Stimulated activated memory B cell treated with anti-CD40 and anti-IgM and Interleukin-4, amounts not matched to agents 10 μg/mL and 1 μg/mL and 100 μg/mL, for 72 hours (primary cell): Measurements from ENCODE around the gene LPA.

Experiments used
- ATAC-seq: fragments of 150-1000 bp; cut with Tn5 transposase; 2 replicates; pipeline ENCODE4 v1.10.0; 2021
- H3K27ac Mint-ChIP-seq: one replicate; pipeline ENCODE4 v1.8.0; 2022; ENCODE audit warnings: mild to moderate bottlenecking, mixed read lengths
- H3K27me3 Mint-ChIP-seq: one replicate; pipeline ENCODE4 v1.8.0; 2022; ENCODE audit warnings: mixed read lengths
- H3K36me3 Mint-ChIP-seq: one replicate; pipeline ENCODE4 v1.8.0; 2022; ENCODE audit warnings: mixed read lengths
- H3K4me1 Mint-ChIP-seq: one replicate; pipeline ENCODE4 v1.8.0; 2022; ENCODE audit warnings: mixed read lengths
- H3K4me3 Mint-ChIP-seq: one replicate; pipeline ENCODE4 v1.8.0; 2022; ENCODE audit warnings: mild to moderate bottlenecking, moderate library complexity, mixed read lengths
- H3K9me3 Mint-ChIP-seq: one replicate; pipeline ENCODE4 v1.8.0; 2022; ENCODE audit warnings: mixed read lengths

The LPA gene

GRCh38 chr6:160510199-160510598, 153.9 kb downstream of the LPA start:
- H3K4me1 Mint-ChIP-seq, result no peaks in the 10 kb centered on the region
- no peak for ATAC-seq
- peaks cover 9% of the 10 kb centered on the region for H3K27me3 Mint-ChIP-seq
- no peaks in the 10 kb centered on the region for H3K36me3 Mint-ChIP-seq
- H3K27ac Mint-ChIP-seq, result no peak overlapping the region
- no peak overlapping the region for H3K4me3 Mint-ChIP-seq
- H3K9me3 Mint-ChIP-seq, result no peaks in the 10 kb centered on the region

DNA sequence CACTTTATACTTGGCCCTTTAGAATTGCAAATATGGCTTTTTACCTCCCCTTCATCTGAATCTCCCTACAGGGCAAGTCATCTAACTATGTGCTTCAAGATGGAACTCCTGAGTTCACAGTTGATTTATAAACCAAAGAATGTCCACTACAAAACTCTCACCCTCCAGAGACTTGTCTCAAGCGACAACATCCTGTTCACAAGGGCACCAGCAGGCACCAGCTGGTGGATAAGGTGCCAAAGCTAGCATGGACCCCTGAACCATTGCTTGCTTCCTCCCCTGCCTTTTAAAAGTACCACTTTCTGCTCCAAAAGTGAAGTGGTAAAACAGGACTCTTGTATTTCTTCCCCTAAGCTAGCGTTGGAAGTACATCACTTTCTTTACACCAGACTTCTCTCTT, 154.5 kb downstream of the LPA start:
- ATAC-seq, result no peak
- H3K4me1 Mint-ChIP-seq, result no peaks in the 10 kb centered on the region
- H3K36me3 Mint-ChIP-seq, result peaks cover under 1% of the 10 kb centered on the region
- H3K27ac Mint-ChIP-seq, result no peak overlapping the region
- peaks cover 9% of the 10 kb centered on the region for H3K27me3 Mint-ChIP-seq
- H3K4me3 Mint-ChIP-seq, result no peak overlapping the region
- H3K9me3 Mint-ChIP-seq, result no peaks in the 10 kb centered on the region

GRCh38 chr6:160508599-160508998, 155.5 kb downstream of the LPA start:
- Mint-ChIP-seq H3K4me3 (no peak overlapping the region), H3K4me1 (no peaks in the 10 kb centered on the region), H3K27me3 (peaks cover 9% of the 10 kb centered on the region), H3K27ac (no peak overlapping the region), H3K36me3 (peaks cover 10% of the 10 kb centered on the region), H3K9me3 (peaks cover 7% of the 10 kb centered on the region)
- no peak for ATAC-seq

DNA sequence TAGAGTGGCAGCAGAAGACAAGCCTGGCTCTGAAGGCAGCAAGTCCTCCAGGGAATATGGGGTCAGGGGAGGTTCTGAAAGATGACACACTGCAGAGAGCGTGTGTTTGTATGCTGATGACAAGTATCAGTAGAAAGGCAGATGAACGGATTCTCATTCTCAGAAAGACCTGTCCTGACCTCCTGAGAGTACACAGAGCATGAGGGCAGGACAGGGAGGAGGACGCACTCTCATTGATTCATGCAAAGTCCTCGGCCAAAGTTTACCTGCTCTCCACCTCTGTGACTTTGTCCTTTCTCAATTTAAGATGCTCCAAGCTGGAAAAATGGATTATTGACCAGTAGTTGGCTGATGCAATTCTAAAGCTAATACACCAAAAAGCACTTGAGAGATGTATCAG, 156.7 kb downstream of the LPA start:
- no peaks in the 10 kb centered on the region for H3K4me1 Mint-ChIP-seq
- no peak overlapping the region for H3K4me3 Mint-ChIP-seq
- no peak for ATAC-seq
- H3K36me3 Mint-ChIP-seq, result peaks cover 12% of the 10 kb centered on the region
- H3K27me3 Mint-ChIP-seq, result no peaks in the 10 kb centered on the region
- H3K27ac Mint-ChIP-seq, result no peak overlapping the region
- peaks cover 7% of the 10 kb centered on the region for H3K9me3 Mint-ChIP-seq

DNA sequence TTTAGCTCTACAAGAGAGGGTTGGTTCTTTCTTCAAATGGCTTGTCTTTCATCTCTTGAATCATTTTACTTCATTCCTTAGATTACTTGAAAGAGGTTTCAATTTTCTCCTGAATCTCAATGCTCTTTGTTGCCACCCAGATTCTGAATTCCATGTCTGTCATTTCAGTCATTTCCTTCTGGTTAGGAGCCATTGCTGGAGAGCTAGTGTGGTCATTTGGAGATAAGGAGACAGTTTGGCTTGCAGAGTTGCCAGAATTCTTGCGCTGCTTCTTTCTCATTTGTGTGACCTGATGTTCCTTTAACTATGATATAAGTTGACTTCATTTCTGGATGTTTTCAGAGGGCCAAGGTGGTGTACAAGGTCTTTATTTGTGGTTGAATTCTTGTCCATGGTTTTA, 158.1 kb downstream of the LPA start:
- no peak overlapping the region for H3K27ac Mint-ChIP-seq
- no peak for ATAC-seq

GRCh38 chr6:160500639-160501038, 163.4 kb downstream of the LPA start:
- Mint-ChIP-seq H3K27ac (no peak overlapping the region), H3K9me3 (peaks cover 7% of the 10 kb centered on the region)
- no peak for ATAC-seq

More for the DNA sequence above, 158.1 kb downstream of the LPA start:
- peaks cover 7% of the 10 kb centered on the region for H3K9me3 Mint-ChIP-seq
- H3K4me1 Mint-ChIP-seq, result no peaks in the 10 kb centered on the region
- H3K4me3 Mint-ChIP-seq, result no peak overlapping the region
- no peaks in the 10 kb centered on the region for H3K27me3 Mint-ChIP-seq
- H3K36me3 Mint-ChIP-seq, result peaks cover 12% of the 10 kb centered on the region

GRCh38 chr6:160494576-160494975, 169.5 kb downstream of the LPA start:
- no peaks in the 10 kb centered on the region for H3K36me3 Mint-ChIP-seq
- H3K9me3 Mint-ChIP-seq, result no peaks in the 10 kb centered on the region
- no peak overlapping the region for H3K4me3 Mint-ChIP-seq
- H3K4me1 Mint-ChIP-seq, result no peaks in the 10 kb centered on the region
- ATAC-seq, result no peak
- H3K27ac Mint-ChIP-seq, result no peak overlapping the region
- H3K27me3 Mint-ChIP-seq, result no peaks in the 10 kb centered on the region

More at GRCh38 chr6:160500639-160501038, 163.4 kb downstream of the LPA start:
- H3K4me1 Mint-ChIP-seq, result no peaks in the 10 kb centered on the region
- peaks cover 21% of the 10 kb centered on the region for H3K36me3 Mint-ChIP-seq
- no peak overlapping the region for H3K4me3 Mint-ChIP-seq
- no peaks in the 10 kb centered on the region for H3K27me3 Mint-ChIP-seq

DNA sequence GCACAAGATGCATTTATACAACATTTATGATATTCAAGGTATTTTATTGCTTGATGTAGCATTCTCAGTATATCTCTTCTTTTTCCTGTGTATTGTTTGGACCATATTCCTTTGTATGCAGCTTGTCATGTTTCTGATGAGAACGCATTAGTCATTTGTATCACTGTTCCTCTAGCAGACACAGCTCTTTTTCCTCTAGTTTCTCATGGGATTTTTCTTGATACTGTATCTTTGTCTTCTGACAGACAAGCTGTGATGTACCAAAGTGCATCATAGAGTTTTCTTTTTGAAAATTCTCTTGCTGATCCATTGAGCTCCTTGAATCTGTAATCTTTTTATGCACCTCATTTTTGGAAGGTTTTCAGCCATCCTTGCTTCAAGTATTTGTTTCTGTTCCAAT, 175.0 kb downstream of the LPA start:
- no peak for ATAC-seq
- Mint-ChIP-seq H3K27ac (no peak overlapping the region), H3K36me3 (no peaks in the 10 kb centered on the region), H3K4me3 (no peak overlapping the region), H3K27me3 (no peaks in the 10 kb centered on the region), H3K4me1 (no peaks in the 10 kb centered on the region), H3K9me3 (no peaks in the 10 kb centered on the region)

DNA sequence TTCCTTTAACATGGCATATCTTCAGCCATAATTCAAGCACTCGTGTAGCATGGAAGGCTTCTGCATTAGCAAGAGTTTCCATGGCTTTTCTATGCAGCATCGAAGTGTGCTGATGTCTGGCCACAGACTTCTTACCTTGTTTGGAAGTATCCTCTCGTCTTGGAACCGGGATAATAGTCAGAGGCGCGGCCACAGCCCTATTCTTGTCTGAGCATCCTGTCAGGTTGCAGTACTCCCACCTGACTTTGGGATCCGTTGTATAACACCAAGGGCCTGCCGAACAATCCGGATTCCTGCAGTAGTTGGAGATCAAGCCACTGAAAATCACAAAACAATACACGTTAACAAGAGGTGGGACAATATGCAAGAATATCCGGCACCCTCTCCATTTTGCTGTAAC, 177.0 kb downstream of the LPA start:
- H3K4me1 Mint-ChIP-seq, result no peaks in the 10 kb centered on the region
- H3K27me3 Mint-ChIP-seq, result no peaks in the 10 kb centered on the region
- peaks cover 6% of the 10 kb centered on the region for H3K36me3 Mint-ChIP-seq
- no peak overlapping the region for H3K27ac Mint-ChIP-seq
- no peak for ATAC-seq
- H3K4me3 Mint-ChIP-seq, result no peak overlapping the region
- no peaks in the 10 kb centered on the region for H3K9me3 Mint-ChIP-seq
